Activated CD4-positive, alpha-beta T cell treated with anti-CD3 and anti-CD28 coated beads for 4 hours (primary cell): ENCODE data around the gene CACNB4.

Experiments
- DNase-seq, 2 donors: peaks; one replicate each; pipeline ENCODE4 v3.0.0-alpha.2; 2020

The CACNB4 gene

GRCh38 chr2:151845884-151846283, 253.0 kb downstream of the CACNB4 start:
- no peak for DNase-seq

GRCh38 chr2:151845481-151845880, 253.4 kb downstream of the CACNB4 start:
- DNase-seq: no peak

GRCh38 chr2:151844211-151844896, 254.5 kb downstream of the CACNB4 start:
- DNase-seq: no peak

- no peak for DNase-seq
Observed at GRCh38 chr2:151843691-151844061, 255.2 kb downstream of the CACNB4 start.

- no peak for DNase-seq
Observed at GRCh38 chr2:151842830-151843690, 255.8 kb downstream of the CACNB4 start.

GRCh38 chr2:151841047-151841424, 257.8 kb downstream of the CACNB4 start:
- DNase-seq: no peak

- no peak for DNase-seq
Observed at GRCh38 chr2:151840216-151841046, 258.4 kb downstream of the CACNB4 start.

GRCh38 chr2:151837926-151838325, 260.9 kb downstream of the CACNB4 start:
- no peak for DNase-seq

- no peak for DNase-seq
Observed at GRCh38 chr2:151833984-151834383, 264.9 kb downstream of the CACNB4 start.

- no peak for DNase-seq
Observed at GRCh38 chr2:151830961-151831360, 267.9 kb downstream of the CACNB4 start.

- no peak for DNase-seq
Observed at GRCh38 chr2:151828890-151829324, 269.9 kb downstream of the CACNB4 start.

- peak; percentile 93 for DNase-seq
Observed at GRCh38 chr2:151828143-151828889, 270.5 kb downstream of the CACNB4 start, which contains the start of gene ARL5A. Gene ARL5A, minus strand, starts transcription at chr2:151828421. Its CDS starts 245 bp downstream, at chr2:151828176.

- DNase-seq: peak in 1 of 2 donors; percentile 14
Observed at GRCh38 chr2:151827564-151828142, 271.2 kb downstream of the CACNB4 start.

GRCh38 chr2:151826737-151827157, 272.1 kb downstream of the CACNB4 start:
- DNase-seq: no peak

GRCh38 chr2:151824886-151825285, 274.0 kb downstream of the CACNB4 start:
- DNase-seq: no peak

GRCh38 chr2:151823651-151824050, 275.2 kb downstream of the CACNB4 start:
- DNase-seq: no peak

GRCh38 chr2:151819920-151820319, 278.9 kb downstream of the CACNB4 start:
- no peak for DNase-seq

GRCh38 chr2:151817929-151818328, 280.9 kb downstream of the CACNB4 start:
- no peak for DNase-seq

GRCh38 chr2:151816843-151817242, 282.0 kb downstream of the CACNB4 start:
- no peak for DNase-seq

- DNase-seq: no peak
Observed at GRCh38 chr2:151815821-151816489, 282.9 kb downstream of the CACNB4 start.

- DNase-seq: no peak
Observed at GRCh38 chr2:151810489-151810888, 288.4 kb downstream of the CACNB4 start.

- no peak for DNase-seq
Observed at GRCh38 chr2:151809073-151809383, 289.8 kb downstream of the CACNB4 start.
